DMS53 (cell line): ENCODE results near the gene FBXO4.
"Not testable (repeated sequence)": the region's sequence is repeated elsewhere in the genome, so short reads cannot be mapped to it uniquely, and the experiment has no call there.

Source experiments
- DNase-seq: peaks from one replicate; lab custom pipeline; 2025; lab: John Stamatoyannopoulos, UW

FBXO4 gene

DNA sequence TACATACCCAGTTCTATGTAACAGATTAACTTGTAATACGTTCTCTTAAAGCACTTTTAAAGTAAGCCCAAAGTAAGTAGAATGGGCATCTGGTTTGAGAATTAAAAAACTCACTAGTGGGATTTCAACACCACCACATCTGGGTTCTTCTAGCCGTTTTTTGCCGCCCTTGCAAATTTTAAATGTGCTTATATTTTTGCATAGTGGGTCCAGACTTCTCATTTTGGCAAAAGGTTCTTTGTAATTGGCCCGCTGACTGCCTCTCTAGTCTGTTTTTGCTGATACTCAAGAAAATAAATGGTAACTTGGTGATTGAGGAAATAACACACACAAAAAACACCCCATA is 582 bp upstream of the FBXO4 start:
- DNase-seq: no peak

DNA sequence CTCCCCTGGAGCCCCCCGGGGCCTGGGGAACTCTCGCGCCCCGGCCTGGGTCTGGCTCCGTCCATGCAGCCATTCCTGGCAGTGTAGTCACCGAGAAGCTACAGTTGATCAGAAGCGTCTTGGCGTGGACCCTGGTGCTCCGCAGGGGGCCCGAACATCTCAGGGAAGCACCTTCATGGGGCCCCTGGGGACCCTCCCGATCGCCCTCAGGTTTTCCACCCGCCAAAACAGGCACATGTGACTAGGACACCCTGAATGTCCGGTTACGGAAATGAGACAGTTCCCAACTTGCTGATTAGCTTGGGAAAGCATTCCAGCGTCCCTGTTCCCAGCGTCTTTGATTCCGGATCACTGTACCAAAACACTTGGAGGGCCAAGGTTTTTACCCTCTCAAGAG is 472 bp downstream of the FBXO4 start:
- DNase-seq: peak; percentile 44

DNA sequence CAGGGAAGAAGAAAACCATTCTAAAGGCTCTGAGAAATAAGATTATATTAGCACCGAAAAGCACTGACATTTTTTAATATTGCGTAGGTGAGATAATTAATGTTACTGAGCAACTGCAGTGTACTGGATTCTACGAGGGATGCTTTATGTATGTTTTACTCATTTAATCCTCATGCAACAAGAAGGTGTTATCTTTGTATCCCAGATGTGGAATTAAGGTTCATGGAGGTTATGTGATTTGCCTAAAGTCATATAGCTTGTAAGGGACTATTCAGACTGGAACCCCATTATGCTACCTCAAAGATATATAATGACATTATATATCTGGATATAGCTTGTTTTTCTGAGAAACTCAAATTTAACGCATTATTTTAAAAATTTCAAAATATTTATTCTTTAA is 2.5 kb downstream of the FBXO4 start:
- DNase-seq: no peak

DNA sequence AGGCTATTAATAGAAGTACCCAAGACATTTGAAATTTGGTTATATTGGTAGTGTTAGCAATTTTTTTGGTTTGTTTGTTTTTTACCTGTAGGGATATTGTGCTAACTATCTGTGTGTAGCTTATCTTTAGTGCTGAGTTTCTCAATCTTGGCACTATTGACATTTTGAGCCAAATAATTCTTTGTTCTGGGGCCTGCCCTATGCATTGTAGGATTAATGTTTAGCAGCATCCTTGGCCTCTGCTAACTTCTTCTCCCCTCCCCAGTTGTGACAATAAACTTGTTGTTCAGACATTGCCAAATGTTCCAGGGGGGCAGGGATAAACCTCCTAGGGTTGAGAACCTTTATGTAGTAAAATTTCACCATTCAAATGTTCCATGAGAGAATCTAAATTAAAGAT is 4.0 kb downstream of the FBXO4 start:
- no peak for DNase-seq

DNA sequence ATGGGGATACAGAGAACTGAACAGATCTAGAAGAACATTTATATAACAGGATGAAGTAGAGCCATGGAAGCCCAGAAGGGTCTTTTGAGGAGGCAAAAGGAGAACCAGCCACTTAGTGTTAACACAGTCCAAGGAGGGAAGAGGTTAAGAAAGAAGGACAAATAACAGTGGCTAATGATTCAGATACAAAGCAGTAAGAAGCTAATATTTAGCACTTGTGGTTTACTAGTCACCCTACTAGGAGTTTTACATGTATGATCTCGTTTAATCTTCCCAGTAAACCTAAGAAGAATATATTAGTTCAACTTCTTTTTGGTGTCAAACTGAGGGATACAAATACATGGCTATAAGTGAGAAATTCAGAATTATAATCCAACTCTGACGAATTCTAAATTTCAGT is 7.7 kb downstream of the FBXO4 start:
- no peak for DNase-seq

DNA sequence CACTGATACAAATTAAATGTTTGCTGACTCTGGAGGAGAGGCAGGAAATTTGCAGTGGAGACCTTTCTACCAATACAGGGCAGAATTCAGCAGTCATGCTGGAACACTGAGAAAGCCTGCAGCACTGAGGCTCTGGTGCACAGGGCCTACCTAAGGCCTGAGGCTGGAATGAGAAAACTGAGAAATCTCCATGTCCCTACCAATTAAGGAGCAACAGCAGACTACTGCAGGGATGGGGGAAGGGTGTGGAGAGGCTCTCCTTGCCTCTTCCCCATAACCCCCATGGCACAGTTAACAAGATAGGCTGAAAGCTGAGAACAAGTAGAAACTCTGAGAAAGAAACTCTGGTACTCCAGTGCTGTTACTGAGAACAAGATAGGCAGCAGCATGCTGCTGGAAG is 10.5 kb downstream of the FBXO4 start:
- no peak for DNase-seq

DNA sequence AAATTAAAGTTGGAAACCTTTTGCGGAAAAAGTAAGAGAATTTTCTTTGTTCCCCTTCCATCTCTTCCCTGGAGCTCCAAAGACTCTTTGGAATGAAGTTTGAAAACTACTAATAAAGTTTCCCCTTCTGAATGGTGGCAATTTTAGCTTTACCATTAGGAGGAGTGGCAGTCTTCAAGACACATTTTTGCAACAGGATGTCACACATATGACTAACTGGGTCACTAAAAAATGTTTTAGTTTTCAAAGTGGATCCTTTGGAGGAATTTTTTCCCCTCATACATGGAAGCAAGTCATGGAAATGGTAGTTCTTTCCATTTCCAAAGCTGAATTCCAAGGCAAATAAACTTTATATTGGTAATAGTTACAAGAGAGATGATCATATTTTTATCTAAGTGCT is 15.6 kb downstream of the FBXO4 start:
- no peak for DNase-seq

DNA sequence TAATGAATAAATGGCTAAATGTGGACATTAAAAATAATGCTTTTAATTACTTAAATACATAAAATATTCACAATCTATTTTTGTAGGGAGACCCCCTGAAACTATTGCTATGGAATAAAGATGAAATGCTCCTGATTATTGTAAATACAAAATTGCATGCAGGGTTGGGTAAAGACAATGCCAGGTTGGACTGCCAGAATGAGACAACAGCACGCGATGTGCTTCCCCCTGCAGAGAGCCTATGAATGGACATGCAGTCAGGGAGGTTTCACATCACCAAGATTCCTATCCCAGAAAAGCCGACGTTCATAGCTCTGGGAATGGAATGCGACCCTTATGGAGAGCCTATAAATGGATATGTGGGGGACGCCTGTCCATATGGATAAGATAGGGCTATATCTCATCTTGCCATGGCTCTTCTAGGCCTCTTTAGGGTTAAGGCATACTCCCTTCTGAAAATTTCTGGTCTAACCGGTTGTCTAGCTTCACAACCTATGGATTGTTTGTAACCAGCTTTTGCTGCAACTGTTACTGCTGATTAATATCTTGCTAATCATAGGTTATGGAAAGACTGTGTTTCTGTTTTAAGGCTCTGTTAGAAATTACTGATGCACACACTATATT is 20.4 kb downstream of the FBXO4 start:
- DNase-seq: not testable (repeated sequence)

DNA sequence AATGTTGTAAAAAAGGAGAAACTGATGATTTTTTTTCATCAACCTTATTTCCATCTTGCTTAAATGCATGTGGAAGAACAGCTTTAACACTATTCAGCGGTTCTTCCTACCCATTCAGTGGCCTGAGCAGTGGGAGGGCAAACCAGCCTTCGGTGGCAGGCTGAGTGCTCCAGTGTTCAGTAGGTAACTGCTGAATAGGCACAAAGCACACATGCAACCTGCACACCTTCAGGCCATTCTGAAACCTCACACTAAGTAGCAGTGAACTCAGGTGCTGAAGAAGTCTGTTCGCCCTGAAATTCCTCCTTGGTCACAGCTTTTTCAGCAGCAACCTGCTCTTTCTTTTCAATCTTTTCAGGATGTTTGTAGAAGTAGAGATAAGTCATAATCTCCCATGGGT is 26.1 kb downstream of the FBXO4 start:
- DNase-seq: no peak

DNA sequence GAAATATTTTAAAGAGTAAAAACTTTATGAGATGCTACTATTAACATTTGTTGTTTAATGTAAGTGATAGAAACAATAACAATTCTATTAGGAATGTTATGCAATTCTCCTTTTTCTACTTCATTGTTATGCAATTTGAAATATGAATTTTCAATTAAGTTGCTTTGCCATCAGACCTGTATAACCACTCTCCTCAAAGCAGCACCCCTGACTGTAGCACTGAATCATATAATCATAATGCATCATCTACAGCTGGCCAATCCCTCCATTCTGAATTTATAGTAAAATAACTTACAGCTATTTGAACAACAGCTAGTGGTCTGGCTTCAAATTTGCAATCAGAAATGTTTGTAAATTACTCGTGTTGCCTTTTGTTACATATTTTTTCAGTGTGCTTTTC is 29.2 kb downstream of the FBXO4 start:
- DNase-seq: no peak

DNA sequence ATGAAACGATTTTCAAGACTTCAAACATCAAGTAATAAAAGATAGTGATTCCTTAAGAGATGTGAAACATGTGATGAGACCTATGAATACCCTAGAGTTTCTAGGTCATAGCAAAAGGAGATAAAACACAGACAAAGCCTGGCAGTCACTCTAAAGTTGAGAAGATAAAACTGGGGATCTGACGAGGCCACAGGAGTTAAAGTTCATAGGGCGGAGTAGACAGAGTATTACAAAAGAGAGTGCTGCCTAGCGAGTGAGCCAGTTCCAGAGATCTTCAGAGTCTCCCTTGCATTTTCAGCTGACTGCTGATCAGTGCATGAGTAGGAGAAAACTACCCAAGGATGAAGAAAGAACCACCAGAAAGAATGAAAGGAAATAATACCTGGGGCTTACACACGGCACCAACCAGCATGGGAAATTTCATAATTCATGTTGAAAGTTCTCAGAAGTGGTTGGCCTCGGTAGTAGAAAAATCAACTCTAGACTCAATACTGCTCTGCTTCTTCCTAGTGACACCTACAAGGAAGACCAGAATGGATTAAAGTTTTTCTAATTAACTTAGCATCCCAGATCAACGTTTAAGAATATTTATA is 30.4 kb downstream of the FBXO4 start:
- no peak for DNase-seq

DNA sequence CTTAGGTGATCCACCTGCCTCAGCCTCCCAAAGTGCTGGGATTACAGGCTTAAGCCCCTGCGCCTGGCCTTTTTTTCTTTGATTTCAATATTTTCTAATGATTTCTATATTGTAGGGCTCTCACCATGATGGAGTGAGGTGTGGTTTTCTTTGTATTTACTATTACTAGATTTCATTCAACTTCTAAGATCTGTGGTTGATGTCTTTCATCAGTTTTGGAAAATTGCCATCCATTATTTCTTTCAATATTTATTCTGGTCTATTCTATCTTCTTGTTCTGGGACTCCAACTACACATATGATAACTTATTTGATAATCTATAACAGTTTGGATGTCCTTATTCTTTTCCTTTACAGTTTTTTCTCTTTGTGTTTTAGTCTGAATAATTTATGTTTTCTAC is 31.9 kb downstream of the FBXO4 start:
- DNase-seq: no peak

DNA sequence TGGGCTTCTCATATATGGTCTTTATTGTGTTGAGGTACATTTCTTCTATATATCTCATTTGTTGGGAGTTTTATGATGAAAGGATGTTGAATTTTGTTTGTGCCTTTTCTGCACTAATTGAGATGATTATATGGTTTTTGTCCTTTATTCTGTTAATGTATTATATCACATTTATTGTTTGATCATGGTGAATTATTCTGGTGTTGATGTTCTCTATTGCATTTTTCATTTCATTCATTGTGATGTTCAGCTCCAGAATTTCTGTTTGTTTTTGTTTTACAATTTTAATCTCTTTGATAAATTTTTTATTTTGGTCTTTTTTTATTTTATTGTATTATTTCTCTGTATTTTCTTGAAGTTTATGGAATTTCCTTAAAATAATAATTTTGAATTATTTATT is 35.4 kb downstream of the FBXO4 start:
- no peak for DNase-seq

DNA sequence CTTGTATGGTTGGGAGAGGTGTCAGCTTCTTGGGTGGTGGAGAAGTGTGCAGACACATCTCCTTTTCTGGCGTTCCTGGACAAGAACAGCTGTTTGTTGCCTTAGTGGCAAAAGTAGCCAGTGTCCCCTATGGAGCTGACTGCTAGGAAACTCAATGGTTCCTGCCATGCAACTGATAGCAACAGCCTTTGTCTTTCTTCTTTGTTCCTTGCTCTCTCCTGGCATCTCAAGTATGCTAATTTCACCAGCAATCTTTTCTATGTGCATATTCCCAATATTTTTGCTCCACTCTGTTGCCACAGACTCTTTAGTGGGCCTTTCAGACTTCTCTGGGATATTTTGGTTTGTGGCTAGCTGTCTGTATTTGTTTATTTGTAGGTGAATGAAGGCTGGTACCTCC is 36.7 kb downstream of the FBXO4 start:
- DNase-seq: no peak

DNA sequence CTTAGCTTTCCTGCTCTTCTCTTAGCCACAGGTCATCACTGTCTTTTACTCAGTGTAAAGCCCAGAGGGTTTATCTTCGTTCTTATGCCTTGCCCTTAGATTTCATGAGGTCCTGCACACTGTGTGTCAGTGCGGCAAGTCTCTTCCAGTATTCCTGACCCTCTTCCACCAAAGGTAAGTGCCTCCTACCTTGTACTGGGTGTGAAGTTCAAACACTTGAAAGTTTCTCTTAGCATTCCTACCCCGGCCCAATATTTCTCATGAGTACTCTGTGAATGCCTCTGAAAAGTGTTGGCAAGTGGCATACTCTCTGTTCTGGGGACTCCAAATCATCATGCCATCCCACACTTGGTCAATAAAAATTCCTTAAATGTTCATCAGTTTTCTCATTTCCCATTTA is 37.4 kb downstream of the FBXO4 start:
- no peak for DNase-seq

DNA sequence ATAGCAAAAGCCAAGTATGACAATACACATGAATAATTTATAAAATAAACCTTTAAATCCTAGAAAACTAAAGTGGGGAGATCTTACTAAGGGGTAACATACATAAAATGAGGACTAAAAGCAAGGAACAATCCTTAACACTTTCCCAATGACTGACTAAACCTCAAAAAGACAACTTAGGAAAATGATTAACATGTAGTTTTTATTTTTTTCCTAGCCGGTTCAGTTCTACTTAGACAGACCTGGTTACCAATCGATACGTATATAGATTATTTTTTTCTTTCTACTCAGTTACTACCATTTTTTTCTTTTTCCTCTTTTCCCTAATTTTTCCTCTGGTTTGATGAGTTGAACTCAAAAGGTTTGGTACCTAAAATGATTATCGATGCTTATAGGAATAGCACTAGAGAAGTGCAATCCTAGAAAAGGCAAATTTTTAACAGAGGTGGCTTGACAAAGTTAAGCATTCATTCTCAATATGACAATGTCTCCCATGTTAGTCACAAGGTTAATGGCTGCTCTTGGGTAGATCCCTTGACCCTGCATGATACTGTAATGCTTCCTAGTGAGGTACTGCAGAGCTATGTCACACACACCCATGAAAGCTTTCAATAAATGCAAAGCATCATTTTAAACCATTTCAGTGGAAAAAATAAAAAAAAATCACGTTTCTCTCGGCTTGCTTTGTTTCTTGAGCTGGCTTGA is 41.5 kb downstream of the FBXO4 start:
- no peak for DNase-seq

DNA sequence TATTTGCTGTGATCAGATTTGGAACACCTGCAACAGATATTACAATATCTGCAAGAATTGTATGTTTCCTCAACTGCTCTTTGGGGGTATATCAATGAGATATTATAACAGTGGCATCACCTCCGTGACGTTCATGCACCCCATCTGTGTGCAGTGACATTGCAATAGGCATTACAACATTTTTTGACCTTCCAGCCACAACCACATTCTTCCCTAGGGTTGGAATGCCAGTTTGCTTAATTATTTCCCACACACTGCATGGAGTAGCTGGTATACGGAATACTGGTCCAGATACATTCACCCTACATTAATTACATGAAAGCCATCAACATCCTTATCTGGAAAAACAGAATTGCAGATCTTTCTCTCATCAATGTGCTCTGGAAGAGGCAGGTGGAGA is 42.3 kb downstream of the FBXO4 start:
- no peak for DNase-seq

DNA sequence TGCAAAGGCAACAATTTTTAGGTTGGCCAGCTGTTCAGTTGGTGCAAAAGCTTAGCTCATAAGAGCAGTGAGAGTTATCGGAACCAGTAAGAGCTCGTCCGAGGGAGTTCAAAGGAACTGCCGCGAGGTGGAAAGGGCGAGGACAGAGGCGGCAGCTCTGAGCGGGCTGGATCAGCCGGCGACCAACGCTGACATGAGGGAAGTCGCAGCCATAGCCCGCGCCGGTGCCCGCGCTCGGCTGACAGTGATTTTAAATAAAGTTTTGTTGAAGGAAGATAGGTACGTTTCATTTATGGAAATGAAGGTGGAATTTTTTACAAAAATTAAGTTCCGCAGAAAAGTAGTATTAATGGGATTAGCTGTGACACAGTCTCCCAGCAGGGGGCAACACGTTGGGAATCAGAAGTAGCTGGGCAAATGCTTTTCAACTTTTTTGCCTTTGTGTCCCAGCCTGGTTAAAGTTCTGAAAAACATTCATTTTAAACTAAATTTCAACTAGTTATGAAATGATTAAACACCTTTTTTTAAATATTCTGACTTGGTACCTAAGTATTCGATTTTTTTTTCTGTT is 43.2 kb downstream of the FBXO4 start:
- peak; percentile 2 for DNase-seq

DNA sequence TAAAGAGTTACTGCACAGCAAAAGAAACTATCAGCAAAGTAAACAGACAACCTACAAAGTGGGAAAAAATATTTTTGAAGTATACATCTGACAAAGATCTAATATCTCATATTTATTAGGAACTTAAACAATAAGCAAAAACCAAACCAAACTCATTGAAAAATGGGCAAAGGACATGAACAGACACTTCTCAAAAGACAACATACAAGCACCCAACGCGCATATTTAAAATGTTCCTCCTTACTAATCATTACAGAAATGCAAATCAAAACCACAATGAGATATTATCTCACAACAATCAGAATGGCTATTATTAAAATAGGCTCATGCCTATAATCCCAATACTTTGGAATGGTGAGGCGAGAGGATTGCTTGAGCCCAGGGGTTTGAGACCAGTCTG is 48.0 kb downstream of the FBXO4 start:
- DNase-seq: no peak

DNA sequence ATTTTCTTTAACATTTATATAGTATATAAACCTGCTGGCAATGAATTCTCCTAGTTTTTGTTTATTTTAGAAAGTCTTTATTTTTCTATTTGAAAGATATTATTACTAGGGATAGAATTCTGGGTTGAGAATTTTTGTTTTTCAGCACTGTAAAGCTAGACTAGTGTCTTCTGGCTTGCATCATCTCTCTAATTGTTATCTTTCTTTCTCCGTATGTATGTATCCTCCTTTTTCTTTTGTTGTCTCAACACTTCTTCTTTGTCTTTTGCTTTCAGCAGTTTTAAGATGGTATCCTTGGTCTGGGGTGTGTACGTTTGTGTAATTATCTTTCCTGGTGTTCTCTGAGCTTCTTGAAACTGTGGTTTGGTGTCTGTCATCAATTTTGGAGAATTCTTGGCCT is 48.8 kb downstream of the FBXO4 start:
- no peak for DNase-seq

DNA sequence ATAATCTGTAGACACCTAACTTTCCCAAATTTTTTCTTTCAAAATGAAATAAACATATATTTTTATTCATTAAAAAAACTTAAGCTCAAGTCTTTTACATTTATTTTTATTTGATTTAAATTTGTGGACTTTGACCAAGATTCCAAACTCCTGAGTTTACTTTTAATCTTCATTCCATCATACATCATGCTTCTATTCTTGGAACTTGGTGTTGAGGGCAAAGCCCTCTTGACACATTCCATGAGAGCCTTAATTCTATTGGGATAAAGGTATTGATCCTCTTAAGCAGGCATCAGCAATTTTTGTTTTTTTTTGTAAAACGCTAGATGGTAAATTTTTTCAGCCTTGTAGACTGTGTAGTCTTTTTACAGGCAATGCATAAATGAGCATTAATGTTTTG is 53.6 kb downstream of the FBXO4 start:
- no peak for DNase-seq

DNA sequence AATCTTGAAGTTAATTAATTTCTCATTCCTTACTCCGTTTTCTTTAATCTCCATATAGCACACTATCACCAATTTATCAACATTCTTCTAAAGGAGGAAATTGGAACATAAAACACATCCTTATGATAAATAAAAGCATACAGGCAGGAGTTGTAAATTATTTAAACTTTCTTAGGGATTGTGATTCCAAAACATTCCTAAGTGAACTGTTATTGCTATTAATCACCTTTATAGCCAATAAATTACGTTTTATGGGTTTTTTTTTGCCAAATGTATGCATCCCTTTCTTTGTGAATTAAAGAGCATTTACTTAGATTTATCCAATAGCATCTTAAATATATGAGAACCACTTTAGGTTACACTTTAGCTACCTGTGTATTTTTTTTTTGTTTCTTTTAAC is 55.3 kb downstream of the FBXO4 start:
- DNase-seq: no peak

DNA sequence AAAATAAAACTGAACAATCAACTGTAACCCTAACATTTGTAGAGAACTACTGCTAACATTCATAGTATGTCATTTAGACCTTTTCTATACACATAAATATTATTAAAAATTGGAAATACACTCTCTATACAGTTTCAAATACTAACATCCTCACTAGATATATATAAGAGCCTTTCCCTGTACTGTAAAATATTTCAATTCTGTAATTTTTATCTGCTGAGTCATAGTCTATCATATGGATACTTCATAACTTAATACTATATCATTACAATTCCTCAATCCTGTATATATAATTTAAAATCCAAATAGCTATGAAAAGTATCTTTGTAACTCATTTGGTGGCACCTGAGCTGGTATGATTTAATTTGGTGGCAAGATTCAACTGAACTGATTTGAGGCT is 55.8 kb downstream of the FBXO4 start:
- DNase-seq: no peak

DNA sequence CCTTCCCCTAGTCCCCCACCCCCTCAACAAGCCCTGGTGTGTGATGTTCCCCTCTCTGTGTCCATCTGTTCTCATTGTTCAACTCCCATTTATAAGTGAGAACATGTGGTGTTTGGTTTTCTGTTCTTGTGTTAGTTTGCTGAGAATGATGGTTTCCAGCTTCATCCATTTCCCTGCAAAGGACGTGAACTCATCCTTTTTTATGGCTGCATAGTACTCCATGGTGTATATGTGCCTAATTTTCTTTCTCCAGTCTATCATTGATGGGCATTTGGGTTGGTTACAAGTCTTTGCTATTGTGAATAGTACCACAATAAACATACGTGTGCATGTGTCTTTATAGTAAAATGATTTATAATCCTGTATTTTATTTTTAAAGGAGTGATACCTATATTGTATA is 57.8 kb downstream of the FBXO4 start:
- not testable (repeated sequence) for DNase-seq
